DOHH2 (cell line): ENCODE results near the gene NLGN4X.

Experiments
- H3F3A ChIP-seq: fragments of 200-600 bp; sonication (generic), shearing (Covaris generic); 2 replicates; pipeline ENCODE4 v1.6.0; 2016; ENCODE audit warnings: antibody characterized with exemption, mild to moderate bottlenecking; ENCODE audit not compliant: control insufficient read depth, insufficient read depth
- H3K27ac ChIP-seq: fragments of 200-600 bp; sonication (generic); 2 replicates; pipeline ENCODE4 v1.5.1; 2014; ENCODE audit warnings: low read depth, mild to moderate bottlenecking, low read length, moderate library complexity
- H3K27me3 ChIP-seq: fragments of 200-600 bp; sonication (generic); 2 replicates; pipeline ENCODE4 v1.6.1; 2014; ENCODE audit warnings: mild to moderate bottlenecking, low read length, mixed read lengths; ENCODE audit not compliant: control insufficient read depth
- H3K36me3 ChIP-seq: fragments of 200-600 bp; sonication (generic); 2 replicates; pipeline ENCODE4 v1.6.1; 2014; ENCODE audit warnings: mild to moderate bottlenecking, low read length, moderate library complexity, mixed read lengths; ENCODE audit not compliant: control insufficient read depth
- H3K4me1 ChIP-seq: fragments of 200-600 bp; sonication (generic); 2 replicates; pipeline ENCODE4 v1.6.1; 2014; ENCODE audit warnings: mild to moderate bottlenecking, low read length, mixed read lengths; ENCODE audit not compliant: control insufficient read depth
- H3K4me2 ChIP-seq: fragments of 200-600 bp; sonication (generic); 2 replicates; pipeline ENCODE4 v1.6.0; 2014; ENCODE audit warnings: mild to moderate bottlenecking, low read length, moderate library complexity
- H3K4me3 ChIP-seq: fragments of 200-600 bp; sonication (generic); 2 replicates; pipeline ENCODE4 v1.5.1; 2014; ENCODE audit warnings: mild to moderate bottlenecking, low read length, mixed read lengths
- H3K79me2 ChIP-seq: fragments of 200-600 bp; sonication (generic); 2 replicates; pipeline ENCODE4 v1.6.1; 2014; ENCODE audit warnings: mild to moderate bottlenecking, low read length, mixed read lengths; ENCODE audit not compliant: control insufficient read depth
- H3K9me2 ChIP-seq: fragments of 200-600 bp; sonication (generic); replicated peaks from 2 replicates; pipeline ENCODE4 v1.6.1; 2014; ENCODE audit warnings: mild to moderate bottlenecking, low read length, mixed read lengths; ENCODE audit not compliant: control insufficient read depth
- H3K9me3 ChIP-seq: fragments of 200-600 bp; sonication (generic); 2 replicates; pipeline ENCODE4 v1.6.1; 2014; ENCODE audit warnings: antibody characterized with exemption, low read length, mixed read lengths; ENCODE audit not compliant: control insufficient read depth, insufficient read depth
- H4K20me1 ChIP-seq: fragments of 200-600 bp; sonication (generic); 2 replicates; pipeline ENCODE4 v1.6.0; 2014; ENCODE audit warnings: low read depth, mild to moderate bottlenecking, antibody characterized with exemption, low read length, moderate library complexity; ENCODE audit not compliant: control insufficient read depth, insufficient read depth
- EZH2phosphoT487 ChIP-seq: fragments of 200-600 bp; sonication (generic); IDR thresholded peaks from 2 replicates; pipeline ENCODE4 v1.6.1; 2017; ENCODE audit warnings: borderline replicate concordance, mild to moderate bottlenecking, antibody characterized with exemption, low read length, moderate library complexity, mixed read lengths
- TF ChIP-seq, protein P1 (sequence below): fragments of 200-600 bp; sonication (generic); IDR thresholded peaks from one replicate; pipeline ENCODE4 v1.5.1; 2014; ENCODE audit warnings: antibody characterized with exemption, mild to moderate bottlenecking, low read depth, low read length; ENCODE audit not compliant: poor library complexity, severe bottlenecking

The NLGN4X gene

DNA sequence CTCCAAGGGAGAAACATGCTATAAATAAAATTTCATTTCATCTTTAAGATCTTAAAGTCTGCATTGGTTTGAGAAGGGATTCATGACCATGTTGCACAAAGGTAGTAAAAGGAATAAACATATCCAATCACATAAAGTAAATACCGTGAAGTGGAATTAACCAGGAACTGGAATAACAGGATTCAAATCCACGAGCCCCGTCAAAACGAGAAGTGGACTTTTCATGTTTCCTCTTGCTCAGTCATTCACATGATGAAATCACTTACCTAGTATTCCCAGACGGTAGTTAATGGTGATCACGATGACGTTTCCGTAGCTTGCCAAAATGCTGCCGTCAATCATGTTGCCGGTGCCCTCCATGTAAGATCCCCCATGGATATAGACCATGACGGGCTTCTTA is 199.7 kb downstream of the NLGN4X start:
- TF ChIP-seq EZH2phosphoT487 = no peak
- TF ChIP-seq, protein P1, sequence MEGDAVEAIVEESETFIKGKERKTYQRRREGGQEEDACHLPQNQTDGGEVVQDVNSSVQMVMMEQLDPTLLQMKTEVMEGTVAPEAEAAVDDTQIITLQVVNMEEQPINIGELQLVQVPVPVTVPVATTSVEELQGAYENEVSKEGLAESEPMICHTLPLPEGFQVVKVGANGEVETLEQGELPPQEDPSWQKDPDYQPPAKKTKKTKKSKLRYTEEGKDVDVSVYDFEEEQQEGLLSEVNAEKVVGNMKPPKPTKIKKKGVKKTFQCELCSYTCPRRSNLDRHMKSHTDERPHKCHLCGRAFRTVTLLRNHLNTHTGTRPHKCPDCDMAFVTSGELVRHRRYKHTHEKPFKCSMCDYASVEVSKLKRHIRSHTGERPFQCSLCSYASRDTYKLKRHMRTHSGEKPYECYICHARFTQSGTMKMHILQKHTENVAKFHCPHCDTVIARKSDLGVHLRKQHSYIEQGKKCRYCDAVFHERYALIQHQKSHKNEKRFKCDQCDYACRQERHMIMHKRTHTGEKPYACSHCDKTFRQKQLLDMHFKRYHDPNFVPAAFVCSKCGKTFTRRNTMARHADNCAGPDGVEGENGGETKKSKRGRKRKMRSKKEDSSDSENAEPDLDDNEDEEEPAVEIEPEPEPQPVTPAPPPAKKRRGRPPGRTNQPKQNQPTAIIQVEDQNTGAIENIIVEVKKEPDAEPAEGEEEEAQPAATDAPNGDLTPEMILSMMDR = no peak
- Histone ChIP-seq H3K36me3 (no peaks in the 10 kb centered on the region), H3K4me1 (no peaks in the 10 kb centered on the region)

DNA sequence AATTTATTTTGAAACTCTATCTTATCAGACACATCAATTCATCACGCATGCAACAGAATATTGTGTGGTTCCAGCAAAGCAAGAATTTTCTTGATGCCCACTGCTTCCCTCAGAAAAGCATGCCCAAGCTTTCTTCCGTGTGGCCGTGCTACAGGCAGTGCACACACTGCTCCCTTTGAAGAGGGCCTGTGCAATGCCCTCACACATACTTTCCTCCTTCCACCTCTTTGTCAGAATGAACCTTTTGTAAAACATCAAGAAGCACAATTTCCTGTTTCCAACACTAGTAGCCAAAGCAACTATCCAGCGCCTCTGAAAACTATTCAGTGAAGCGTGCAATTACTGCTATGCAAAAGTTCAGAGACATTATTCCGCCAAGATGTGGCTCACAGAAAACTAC is 201.7 kb downstream of the NLGN4X start:
- Histone ChIP-seq H3K4me2 (no peak overlapping the region), H3K27ac (no peak overlapping the region), H3F3A (no peaks in the 10 kb centered on the region), H3K9me3 (no peaks in the 10 kb centered on the region), H3K27me3 (no peaks in the 10 kb centered on the region), H3K4me1 (no peaks in the 10 kb centered on the region), H3K4me3 (no peak overlapping the region), H3K9me2 (no peaks in the 10 kb centered on the region), H4K20me1 (no peaks in the 10 kb centered on the region), H3K36me3 (no peaks in the 10 kb centered on the region), H3K79me2 (no peaks in the 10 kb centered on the region)
- TF ChIP-seq, protein P1 = no peak
- no peak for TF ChIP-seq EZH2phosphoT487

More for the DNA sequence above, 199.7 kb downstream of the NLGN4X start:
- no peaks in the 10 kb centered on the region for H3F3A ChIP-seq
- no peak overlapping the region for H3K27ac ChIP-seq
- H3K4me2 ChIP-seq = no peak overlapping the region
- H3K4me3 ChIP-seq = no peak overlapping the region
- H3K79me2 ChIP-seq = no peaks in the 10 kb centered on the region
- H3K9me2 ChIP-seq = no peaks in the 10 kb centered on the region
- H4K20me1 ChIP-seq = no peaks in the 10 kb centered on the region
- no peaks in the 10 kb centered on the region for H3K27me3 ChIP-seq
- H3K9me3 ChIP-seq = no peaks in the 10 kb centered on the region

DNA sequence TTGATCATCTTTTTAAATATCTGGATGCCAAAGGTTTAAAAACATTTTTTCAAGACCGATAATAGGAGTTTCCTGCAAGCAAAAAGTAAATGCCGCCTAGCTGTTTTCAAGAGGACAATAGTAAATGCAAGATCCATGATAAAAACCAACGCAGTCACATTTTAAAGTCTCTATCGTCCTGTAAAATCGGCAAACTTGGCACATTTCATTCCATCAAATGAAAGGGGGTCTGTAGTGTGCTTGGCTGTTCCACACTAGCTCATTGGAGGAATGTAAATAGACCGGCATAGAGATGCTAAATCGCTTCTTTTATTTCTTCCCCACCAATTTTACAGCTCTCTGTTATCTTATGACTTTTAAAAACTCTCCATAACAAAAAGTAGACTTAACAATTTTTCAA is 202.2 kb downstream of the NLGN4X start:
- no peak for TF ChIP-seq EZH2phosphoT487
- TF ChIP-seq, protein P1 = no peak
- H3K9me3 ChIP-seq = no peaks in the 10 kb centered on the region
- H3K36me3 ChIP-seq = no peaks in the 10 kb centered on the region
- no peaks in the 10 kb centered on the region for H3K27me3 ChIP-seq
- no peak overlapping the region for H3K4me3 ChIP-seq
- no peak overlapping the region for H3K27ac ChIP-seq
- no peaks in the 10 kb centered on the region for H3K4me1 ChIP-seq
- no peak overlapping the region for H3K4me2 ChIP-seq
- H3K79me2 ChIP-seq = no peaks in the 10 kb centered on the region
- no peaks in the 10 kb centered on the region for H3F3A ChIP-seq
- no peaks in the 10 kb centered on the region for H4K20me1 ChIP-seq
- H3K9me2 ChIP-seq = no peaks in the 10 kb centered on the region

DNA sequence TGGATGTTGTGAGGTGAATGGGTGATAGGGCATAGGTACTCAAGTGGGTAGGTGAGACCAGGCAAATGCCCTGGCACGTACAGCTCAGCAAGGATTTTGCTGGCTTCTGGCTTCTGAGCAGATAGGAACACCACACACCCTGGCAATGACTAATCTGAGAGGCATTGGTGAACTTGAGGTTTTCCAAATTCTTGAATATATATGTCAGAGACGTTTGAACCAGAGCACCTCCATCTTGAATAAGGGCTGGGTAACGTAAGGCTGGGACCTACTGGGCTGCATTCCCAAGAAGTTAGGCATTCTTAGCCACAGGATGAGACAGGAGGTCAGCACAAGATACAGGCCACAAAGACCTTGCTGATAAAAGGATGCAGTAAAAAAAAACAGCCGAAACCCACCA is 204.5 kb downstream of the NLGN4X start:
- Histone ChIP-seq H4K20me1 (no peaks in the 10 kb centered on the region), H3K27ac (no peak overlapping the region), H3K4me2 (no peak overlapping the region), H3K36me3 (no peaks in the 10 kb centered on the region), H3F3A (no peaks in the 10 kb centered on the region), H3K27me3 (no peaks in the 10 kb centered on the region), H3K9me3 (no peaks in the 10 kb centered on the region), H3K9me2 (no peaks in the 10 kb centered on the region), H3K79me2 (no peaks in the 10 kb centered on the region), H3K4me3 (no peak overlapping the region), H3K4me1 (no peaks in the 10 kb centered on the region)
- TF ChIP-seq, protein P1 = no peak
- TF ChIP-seq EZH2phosphoT487 = no peak
